Left ventricle myocardium inferior (tissue), 1 donor: ENCODE results near the gene ELP1. TPM values are rescaled to one million over a fixed set of nuclear protein-coding genes. Genes with fewer than 3 reads are reported as not detected.

ENCODE experiments used
- DNase-seq: peaks from one replicate; pipeline ENCODE4 v3.0.0-alpha.2; 2020
- H3K27ac ChIP-seq: fragments of 200-600 bp; replicated peaks from 2 replicates; pipeline ENCODE4 v1.8.0; 2021
- H3K27me3 ChIP-seq: fragments of 200-600 bp; 2 replicates; pipeline ENCODE4 v1.8.0; 2021; ENCODE audit warnings: low read depth
- H3K36me3 ChIP-seq: fragments of 200-600 bp; 2 replicates; pipeline ENCODE4 v1.8.0; 2021
- H3K4me1 ChIP-seq: fragments of 200-600 bp; 2 replicates; pipeline ENCODE4 v1.8.0; 2021
- H3K4me3 ChIP-seq: fragments of 200-600 bp; 2 replicates; pipeline ENCODE4 v1.8.0; 2021; ENCODE audit warnings: mild to moderate bottlenecking, moderate library complexity
- H3K9me3 ChIP-seq: fragments of 200-600 bp; replicated peaks from 2 replicates; pipeline ENCODE4 v1.8.0; 2021
- intact Hi-C: fragments of 100-400 bp; cut with micrococcal nuclease; formaldehyde crosslinking; loops from one replicate; pipeline ENCODE4 v1.11.0; 2022
- total RNA-seq: library from RNA; stranded (reverse); fragmentation: NEBNext Ultra II Directional; extraction: Animal tissue kit (Norgen Biotek cat#: 25700); gene quantifications from one replicate; pipeline ENCODE4 v1.2.1, GENCODE V29; 2021
- TF ChIP-seq, protein P1 (sequence below): fragments of 200-600 bp; IDR thresholded peaks from 2 replicates; pipeline ENCODE4 v1.8.0; 2021; ENCODE audit warnings: antibody characterized with exemption, mild to moderate bottlenecking, borderline replicate concordance
- donor health status: DM: no; HTN: yes; CAD: no; lungs with severe emphysema.

ELP1 gene
- total RNA-seq, 1 donor from 2014 or later = 21.4 TPM

DNA sequence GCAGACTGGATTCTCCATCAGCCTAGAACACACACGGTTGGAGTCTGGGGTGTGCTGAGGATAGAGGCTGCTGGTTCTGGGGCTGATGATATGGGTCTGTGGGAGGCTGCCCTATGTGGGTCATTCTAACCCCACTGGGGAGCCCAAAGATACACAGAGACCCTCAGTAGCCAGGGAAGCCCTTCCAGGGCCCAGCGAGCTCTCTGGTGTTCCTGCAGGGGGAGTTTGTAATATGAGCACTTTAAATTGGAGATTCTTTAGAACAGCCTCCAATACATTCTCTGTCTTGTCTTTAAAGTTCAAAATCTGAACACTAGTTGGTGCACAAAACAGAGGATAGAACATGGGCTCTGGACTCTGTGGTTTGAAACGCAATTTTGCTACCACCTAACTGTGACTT, 69.5 kb downstream of the ELP1 start:
- TF ChIP-seq, protein P1, sequence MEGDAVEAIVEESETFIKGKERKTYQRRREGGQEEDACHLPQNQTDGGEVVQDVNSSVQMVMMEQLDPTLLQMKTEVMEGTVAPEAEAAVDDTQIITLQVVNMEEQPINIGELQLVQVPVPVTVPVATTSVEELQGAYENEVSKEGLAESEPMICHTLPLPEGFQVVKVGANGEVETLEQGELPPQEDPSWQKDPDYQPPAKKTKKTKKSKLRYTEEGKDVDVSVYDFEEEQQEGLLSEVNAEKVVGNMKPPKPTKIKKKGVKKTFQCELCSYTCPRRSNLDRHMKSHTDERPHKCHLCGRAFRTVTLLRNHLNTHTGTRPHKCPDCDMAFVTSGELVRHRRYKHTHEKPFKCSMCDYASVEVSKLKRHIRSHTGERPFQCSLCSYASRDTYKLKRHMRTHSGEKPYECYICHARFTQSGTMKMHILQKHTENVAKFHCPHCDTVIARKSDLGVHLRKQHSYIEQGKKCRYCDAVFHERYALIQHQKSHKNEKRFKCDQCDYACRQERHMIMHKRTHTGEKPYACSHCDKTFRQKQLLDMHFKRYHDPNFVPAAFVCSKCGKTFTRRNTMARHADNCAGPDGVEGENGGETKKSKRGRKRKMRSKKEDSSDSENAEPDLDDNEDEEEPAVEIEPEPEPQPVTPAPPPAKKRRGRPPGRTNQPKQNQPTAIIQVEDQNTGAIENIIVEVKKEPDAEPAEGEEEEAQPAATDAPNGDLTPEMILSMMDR = no peak
- no peaks in the 10 kb centered on the region for H3K27me3 ChIP-seq
- H3K4me3 ChIP-seq = no peak overlapping the region
- H3K36me3 ChIP-seq = peaks cover 18% of the 10 kb centered on the region
- DNase-seq = no peak
- no peaks in the 10 kb centered on the region for H3K9me3 ChIP-seq
- peaks cover 15% of the 10 kb centered on the region for H3K4me1 ChIP-seq
- intact Hi-C loops = no loop called here
- no peak overlapping the region for H3K27ac ChIP-seq

DNA sequence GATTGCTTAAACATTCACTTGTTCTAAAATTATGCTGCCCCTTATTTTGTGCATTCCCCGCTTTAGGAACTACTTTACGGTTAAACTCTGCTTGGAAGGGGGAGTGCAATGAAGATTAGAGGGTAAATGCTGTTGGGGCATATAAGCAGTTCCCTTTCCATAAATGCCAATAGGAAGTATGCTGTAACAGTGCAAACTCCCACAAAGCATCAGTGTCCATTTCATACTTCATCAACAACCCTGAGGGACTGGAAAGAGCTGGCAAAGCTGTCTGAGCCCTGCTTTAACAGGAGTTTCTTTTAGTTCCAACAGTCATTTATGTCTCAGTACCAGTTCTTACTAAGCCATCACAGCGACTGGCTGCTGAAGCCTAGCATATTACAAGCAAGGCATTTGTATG, 70.0 kb downstream of the ELP1 start:
- Histone ChIP-seq H3K27ac (no peak overlapping the region), H3K9me3 (no peaks in the 10 kb centered on the region), H3K4me3 (no peak overlapping the region), H3K36me3 (peaks cover 12% of the 10 kb centered on the region), H3K4me1 (peaks cover 15% of the 10 kb centered on the region), H3K27me3 (no peaks in the 10 kb centered on the region)
- TF ChIP-seq, protein P1 = no peak
- intact Hi-C loops = no loop called here
- no peak for DNase-seq

DNA sequence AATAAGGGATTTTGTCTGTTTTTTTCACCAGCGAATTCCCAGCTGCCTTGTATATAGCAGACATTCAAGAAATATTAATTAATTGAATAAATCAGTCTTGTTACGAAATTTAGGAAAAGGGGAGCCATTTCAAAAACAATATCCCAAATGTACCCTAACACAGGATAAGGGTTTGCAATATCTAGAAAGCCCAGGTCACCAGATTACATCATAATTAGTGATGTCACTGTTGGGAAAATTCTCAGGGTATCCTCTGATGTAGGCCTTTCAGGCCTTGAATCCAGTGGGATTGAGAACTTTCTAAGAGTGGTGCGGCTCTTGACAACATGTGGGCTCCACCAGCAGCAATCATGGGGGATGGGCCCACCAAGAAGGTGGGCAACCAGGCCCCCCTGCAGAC, 71.9 kb downstream of the ELP1 start, which contains the start of gene ACTL7A:
ACTL7A (plus strand) TSS at position 270 of the 400 bp plus-strand sequence; CDS start at position 327, 57 bp downstream.
- Histone ChIP-seq H3K9me3 (no peaks in the 10 kb centered on the region), H3K4me1 (peaks cover 15% of the 10 kb centered on the region), H3K27ac (no peak within 1 kb of the TSS), H3K4me3 (no peak within 1 kb of the TSS), H3K27me3 (no peaks in the 10 kb centered on the region), H3K36me3 (no peaks in the 10 kb centered on the region)
- TF ChIP-seq, protein P1 = no peak
- DNase-seq = no peak
- intact Hi-C loops = no loop called here

DNA sequence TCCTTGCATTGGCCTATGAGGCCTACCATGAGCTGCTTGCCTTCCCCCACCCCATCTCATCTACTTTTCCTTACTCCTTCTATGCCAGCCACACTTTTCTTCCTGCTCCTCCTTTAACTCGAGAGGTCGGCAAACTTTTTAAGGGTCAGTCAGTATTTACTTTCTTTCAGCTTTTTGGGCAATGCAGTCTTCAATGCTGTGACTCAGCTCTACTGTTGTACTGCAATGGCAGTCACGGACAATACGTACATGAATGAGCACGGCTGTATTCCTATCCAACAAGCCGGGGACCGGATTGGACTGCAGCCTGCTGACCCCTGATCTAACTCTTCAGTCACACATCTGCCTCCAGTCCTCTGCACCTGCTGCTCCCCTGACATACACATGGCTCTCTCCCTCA, 72.5 kb downstream of the ELP1 start:
- no peak for DNase-seq
- H3K4me1 ChIP-seq = peaks cover 15% of the 10 kb centered on the region
- intact Hi-C loops = no loop called here
- TF ChIP-seq, protein P1 = no peak
- H3K4me3 ChIP-seq = no peak overlapping the region
- no peaks in the 10 kb centered on the region for H3K36me3 ChIP-seq
- no peak overlapping the region for H3K27ac ChIP-seq
- H3K27me3 ChIP-seq = no peaks in the 10 kb centered on the region
- no peaks in the 10 kb centered on the region for H3K9me3 ChIP-seq

DNA sequence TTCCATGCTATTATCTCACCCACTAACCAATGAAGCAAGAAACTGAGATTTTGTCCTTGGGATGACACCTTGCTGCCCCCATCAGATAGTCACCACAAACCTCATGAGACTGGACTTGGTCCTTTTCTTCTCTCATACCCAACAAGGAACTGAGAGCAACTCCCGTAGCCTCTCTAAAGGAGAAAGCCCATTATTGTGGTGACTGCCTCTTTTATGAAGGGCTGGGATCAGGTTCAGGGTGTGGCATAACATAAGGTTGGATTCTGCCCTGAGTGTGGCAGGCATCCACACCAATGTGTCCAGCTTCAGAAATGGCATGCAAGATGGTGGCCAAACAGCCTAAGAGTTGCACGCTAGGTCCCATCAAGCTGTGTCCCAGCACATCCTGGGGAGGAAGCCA, 73.2 kb downstream of the ELP1 start:
- Histone ChIP-seq H3K36me3 (no peaks in the 10 kb centered on the region), H3K4me1 (peaks cover 9% of the 10 kb centered on the region), H3K9me3 (no peaks in the 10 kb centered on the region), H3K4me3 (no peak overlapping the region), H3K27ac (no peak overlapping the region), H3K27me3 (no peaks in the 10 kb centered on the region)
- TF ChIP-seq, protein P1 = no peak
- no peak for DNase-seq
- intact Hi-C loops = no loop called here

DNA sequence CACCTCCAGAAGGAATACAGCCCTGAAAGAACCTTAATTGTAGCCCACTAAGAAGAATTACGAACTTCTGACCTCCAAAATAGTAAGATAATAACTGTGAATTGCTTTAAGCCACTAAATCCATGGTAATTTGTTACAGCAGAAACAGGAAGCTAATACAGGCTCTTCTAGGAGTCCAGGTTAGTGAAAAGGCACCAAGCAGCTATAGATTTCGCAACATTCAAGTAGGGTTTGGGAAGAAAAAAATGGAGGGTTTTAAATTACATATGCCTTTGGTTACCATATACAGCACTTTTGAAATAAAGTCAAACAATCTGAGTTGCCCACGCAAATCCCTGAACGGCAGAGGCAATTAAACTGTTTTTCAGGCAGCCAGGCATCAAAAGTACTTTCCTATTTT, 73.6 kb downstream of the ELP1 start:
- no peak for DNase-seq
- H3K36me3 ChIP-seq = no peaks in the 10 kb centered on the region
- no peaks in the 10 kb centered on the region for H3K9me3 ChIP-seq
- TF ChIP-seq, protein P1 = no peak
- intact Hi-C loops = no loop called here
- H3K27ac ChIP-seq = no peak overlapping the region
- H3K4me1 ChIP-seq = peaks cover 5% of the 10 kb centered on the region
- H3K4me3 ChIP-seq = no peak overlapping the region
- no peaks in the 10 kb centered on the region for H3K27me3 ChIP-seq
